ENCODE results near the gene TOR1A.

The TOR1A gene

DNA sequence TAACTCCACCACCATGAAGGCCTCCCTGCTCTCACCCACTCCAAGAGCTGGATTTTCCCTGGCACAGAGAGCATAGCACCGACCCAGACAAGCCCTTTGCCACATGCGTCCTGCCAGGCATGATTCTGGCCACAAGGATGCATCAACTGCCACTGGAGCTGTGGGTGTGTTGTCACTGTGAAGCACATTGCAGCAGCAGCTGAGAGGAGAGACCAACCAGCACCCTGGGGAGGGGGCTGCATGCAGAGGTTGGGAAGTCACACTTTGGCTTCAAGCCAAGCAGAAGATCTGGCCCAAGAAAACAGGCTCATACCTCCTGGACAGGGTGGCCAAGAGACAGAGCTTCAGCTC lies 48.5 kb downstream of the TOR1A start:
- TF ChIP-seq SUZ12 (IDR thresholded peaks at IDR 0.05) (no peak), ZNF384 (IDR thresholded peaks at IDR 0.05) (no peak), FOXM1 (IDR thresholded peaks at IDR 0.05; ENCODE audit: borderline replicate concordance) (no peak), L3MBTL2 (conservative IDR thresholded peaks at IDR 0.05) (no peak), FOXK2 (IDR thresholded peaks at IDR 0.05) (no peak), FOXA1 (IDR thresholded peaks at IDR 0.05) (no peak), CTBP1 (IDR thresholded peaks at IDR 0.05; ENCODE audit: borderline replicate concordance) (no peak)
- CTCF ChIA-PET: interaction anchor here (0.6 to 2.7 kb wide), 4 partner anchors 8 to 54 kb away, joined by 3 to 12 read pairs (median 4); no protein-coding TSS in a partner anchor
- DNase-seq (ENCODE audit: extremely low spot score): no peak
- POLR2A ChIA-PET: interaction anchor here (2.8 kb wide), 1 partner anchor 36 kb away, joined by 12 read pairs; no protein-coding TSS in a partner anchor

DNA sequence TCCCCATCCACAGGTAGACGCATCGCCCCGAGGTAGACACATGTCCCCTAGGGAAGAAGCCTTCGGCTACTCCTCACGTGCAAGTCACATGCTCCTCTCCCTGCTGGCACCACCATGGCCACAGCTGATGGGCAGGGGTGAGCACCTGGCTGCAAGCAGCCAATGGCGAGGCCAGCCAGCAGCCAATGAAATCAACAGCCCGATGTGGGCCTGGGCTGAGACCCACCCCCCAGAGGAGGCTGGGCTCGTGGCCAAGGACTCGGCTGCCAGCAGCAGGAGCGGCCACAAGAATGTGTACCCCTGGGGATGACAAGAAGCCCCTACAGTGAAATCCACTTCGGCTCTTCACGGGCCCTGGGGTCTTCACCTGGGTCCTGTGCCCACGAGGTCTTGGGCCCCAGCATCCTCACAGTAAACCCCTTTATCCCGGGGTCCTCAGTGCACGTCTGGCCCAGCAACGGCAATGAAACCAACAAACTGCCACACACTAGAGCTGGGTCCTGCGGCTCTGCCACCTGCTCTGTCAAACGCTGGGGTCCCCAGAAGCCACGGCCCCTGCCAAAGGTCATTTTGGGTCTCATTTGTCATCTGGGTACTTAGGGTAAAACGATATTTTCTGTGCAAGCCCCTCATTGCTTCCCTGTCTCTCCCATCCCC lies 49.0 kb downstream of the TOR1A start:
- CTCF ChIA-PET: interaction anchor here (0.5 to 2.7 kb wide), 4 partner anchors 8 to 53 kb away, joined by 3 to 12 read pairs (median 4); no protein-coding TSS in a partner anchor
- POLR2A ChIA-PET: interaction anchor here (2.8 kb wide), 1 partner anchor 36 kb away, joined by 12 read pairs; no protein-coding TSS in a partner anchor
- no peak for DNase-seq (ENCODE audit: extremely low spot score)
- TF ChIP-seq HDGF (IDR thresholded peaks at IDR 0.05; ENCODE audit: borderline replicate concordance) (no peak), TARDBP (IDR thresholded peaks at IDR 0.05) (no peak), CTBP1 (IDR thresholded peaks at IDR 0.05; ENCODE audit: borderline replicate concordance) (no peak), LEF1 (IDR thresholded peaks at IDR 0.05; ENCODE audit: borderline replicate concordance) (no peak), SP1 (IDR thresholded peaks at IDR 0.05) (no peak), ELF4 (IDR thresholded peaks at IDR 0.05) (no peak), SUZ12 (IDR thresholded peaks at IDR 0.05) (no peak), L3MBTL2 (conservative IDR thresholded peaks at IDR 0.05) (no peak), FOXA1 (IDR thresholded peaks at IDR 0.05) (no peak), ZNF384 (IDR thresholded peaks at IDR 0.05) (no peak), ARNT (IDR thresholded peaks at IDR 0.05) (no peak), FOXM1 (IDR thresholded peaks at IDR 0.05; ENCODE audit: borderline replicate concordance) (no peak), BHLHE40 (IDR thresholded peaks at IDR 0.05; ENCODE audit: borderline replicate concordance) (no peak), NFRKB (IDR thresholded peaks at IDR 0.05) (no peak), FOXK2 (IDR thresholded peaks at IDR 0.05) (no peak)
- TF ChIP-seq, protein P1, sequence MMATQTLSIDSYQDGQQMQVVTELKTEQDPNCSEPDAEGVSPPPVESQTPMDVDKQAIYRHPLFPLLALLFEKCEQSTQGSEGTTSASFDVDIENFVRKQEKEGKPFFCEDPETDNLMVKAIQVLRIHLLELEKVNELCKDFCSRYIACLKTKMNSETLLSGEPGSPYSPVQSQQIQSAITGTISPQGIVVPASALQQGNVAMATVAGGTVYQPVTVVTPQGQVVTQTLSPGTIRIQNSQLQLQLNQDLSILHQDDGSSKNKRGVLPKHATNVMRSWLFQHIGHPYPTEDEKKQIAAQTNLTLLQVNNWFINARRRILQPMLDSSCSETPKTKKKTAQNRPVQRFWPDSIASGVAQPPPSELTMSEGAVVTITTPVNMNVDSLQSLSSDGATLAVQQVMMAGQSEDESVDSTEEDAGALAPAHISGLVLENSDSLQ (IDR thresholded peaks at IDR 0.05): no peak

DNA sequence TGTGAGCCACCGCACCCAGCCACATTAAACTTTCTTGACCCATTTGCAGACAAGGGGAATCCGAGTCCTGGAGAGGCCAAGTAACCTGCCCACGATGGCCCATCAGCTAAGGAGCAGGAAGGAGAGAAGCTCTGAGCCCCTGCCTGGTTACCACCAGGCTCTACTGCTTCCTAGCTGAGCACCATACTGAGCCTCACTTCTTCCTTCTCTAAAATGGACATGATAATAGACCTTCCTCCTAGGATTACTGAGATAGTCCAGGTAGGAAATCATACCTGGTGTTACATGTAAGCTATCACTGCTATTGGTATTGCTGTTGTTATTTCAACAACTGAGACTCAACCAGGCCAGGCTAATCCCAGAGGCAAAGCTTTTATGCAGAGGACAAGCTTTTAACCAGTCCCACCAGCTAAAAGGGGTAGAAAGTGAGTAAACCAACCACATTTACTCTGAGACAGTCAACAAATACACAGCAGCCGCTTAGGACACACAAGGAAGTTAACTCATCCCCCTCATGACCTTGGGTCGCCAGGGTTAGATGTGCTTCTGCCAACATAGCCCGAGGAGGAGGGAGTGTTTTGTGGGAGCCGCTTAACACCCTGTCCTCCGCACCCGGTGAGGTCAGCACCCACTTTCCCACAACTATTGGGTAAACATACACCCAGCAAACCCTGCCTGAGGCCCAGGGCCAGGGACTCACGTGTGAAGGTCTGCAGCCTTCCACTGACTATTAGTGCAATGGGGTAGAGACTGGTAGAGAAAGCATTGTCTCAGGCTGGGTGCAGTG lies 50.5 kb downstream of the TOR1A start:
- ChIA-PET CTCF (no interaction called here), POLR2A (no interaction called here)
- no peak for DNase-seq (ENCODE audit: extremely low spot score)
- TF ChIP-seq NFRKB (IDR thresholded peaks at IDR 0.05) (no peak), FOXK2 (IDR thresholded peaks at IDR 0.05) (no peak), LEF1 (IDR thresholded peaks at IDR 0.05; ENCODE audit: borderline replicate concordance) (no peak), ZNF384 (IDR thresholded peaks at IDR 0.05) (no peak)
- TF ChIP-seq, protein P1 (IDR thresholded peaks at IDR 0.05): no peak

DNA sequence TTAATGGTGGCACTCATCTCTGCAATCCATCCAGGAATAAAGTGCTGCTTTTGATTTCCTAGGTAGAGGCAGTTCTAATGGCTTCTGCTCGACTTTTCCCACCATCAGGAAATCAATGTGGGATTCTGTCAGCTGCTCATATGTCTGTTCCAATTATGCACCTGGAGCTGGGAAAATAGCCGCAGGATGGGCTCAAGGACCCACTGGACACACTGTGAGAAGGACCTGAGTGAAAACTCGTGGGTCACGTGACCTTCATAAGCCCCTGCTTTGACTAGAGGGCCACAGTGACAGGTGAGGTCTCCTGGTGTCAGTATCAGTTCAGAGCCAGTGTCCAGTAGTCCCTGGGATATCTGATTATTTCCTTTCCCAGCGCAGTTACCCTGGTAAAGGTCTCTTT lies 53.2 kb downstream of the TOR1A start:
- no peak for DNase-seq (ENCODE audit: extremely low spot score)
- POLR2A ChIA-PET: no interaction called here
- CTCF ChIA-PET: no interaction called here
- no peak for TF ChIP-seq LEF1 (IDR thresholded peaks at IDR 0.05; ENCODE audit: borderline replicate concordance)
- TF ChIP-seq SP1 (IDR thresholded peaks at IDR 0.05): no peak
- TF ChIP-seq SUZ12 (IDR thresholded peaks at IDR 0.05): no peak
- TF ChIP-seq HDGF (IDR thresholded peaks at IDR 0.05; ENCODE audit: borderline replicate concordance): no peak
- no peak for TF ChIP-seq FOXK2 (IDR thresholded peaks at IDR 0.05)
- TF ChIP-seq, protein P1 (IDR thresholded peaks at IDR 0.05): no peak
- TF ChIP-seq FOXM1 (IDR thresholded peaks at IDR 0.05; ENCODE audit: borderline replicate concordance): no peak
- TF ChIP-seq ELF4 (IDR thresholded peaks at IDR 0.05): no peak
- no peak for TF ChIP-seq CTBP1 (IDR thresholded peaks at IDR 0.05; ENCODE audit: borderline replicate concordance)
- no peak for TF ChIP-seq TARDBP (IDR thresholded peaks at IDR 0.05)
- TF ChIP-seq BHLHE40 (IDR thresholded peaks at IDR 0.05; ENCODE audit: borderline replicate concordance): no peak
- no peak for TF ChIP-seq L3MBTL2 (conservative IDR thresholded peaks at IDR 0.05)
- no peak for TF ChIP-seq ARNT (IDR thresholded peaks at IDR 0.05)
- no peak for TF ChIP-seq FOXA1 (IDR thresholded peaks at IDR 0.05)
- TF ChIP-seq NFRKB (IDR thresholded peaks at IDR 0.05): no peak
- no peak for TF ChIP-seq ZNF384 (IDR thresholded peaks at IDR 0.05)

DNA sequence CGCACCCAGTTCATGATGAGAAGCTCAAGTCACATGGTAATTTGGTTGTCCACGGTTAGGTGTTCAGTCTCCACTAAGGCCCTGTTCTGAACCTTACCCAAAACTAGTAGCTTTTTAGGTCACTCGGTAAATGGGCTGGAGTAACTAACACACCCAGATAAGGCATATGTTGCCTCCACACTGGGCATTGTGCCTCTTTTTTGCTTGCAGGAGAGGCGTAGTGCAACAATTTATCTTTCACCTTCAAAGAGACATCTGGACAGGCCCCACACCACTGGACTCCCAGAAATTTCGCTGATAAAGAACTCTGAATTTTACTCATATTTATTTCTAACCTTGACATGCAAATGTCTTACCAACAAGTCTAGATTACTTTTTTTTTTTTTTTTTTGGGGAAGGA lies 54.3 kb downstream of the TOR1A start:
- POLR2A ChIA-PET: no interaction called here
- DNase-seq (ENCODE audit: extremely low spot score): no peak
- TF ChIP-seq TARDBP (IDR thresholded peaks at IDR 0.05) (no peak), ELF4 (IDR thresholded peaks at IDR 0.05) (no peak), L3MBTL2 (conservative IDR thresholded peaks at IDR 0.05) (no peak), NFRKB (IDR thresholded peaks at IDR 0.05) (no peak), CTBP1 (IDR thresholded peaks at IDR 0.05; ENCODE audit: borderline replicate concordance) (no peak), SUZ12 (IDR thresholded peaks at IDR 0.05) (no peak), LEF1 (IDR thresholded peaks at IDR 0.05; ENCODE audit: borderline replicate concordance) (no peak), SP1 (IDR thresholded peaks at IDR 0.05) (no peak), BHLHE40 (IDR thresholded peaks at IDR 0.05; ENCODE audit: borderline replicate concordance) (no peak), HDGF (IDR thresholded peaks at IDR 0.05; ENCODE audit: borderline replicate concordance) (no peak), FOXK2 (IDR thresholded peaks at IDR 0.05) (no peak), ZNF384 (IDR thresholded peaks at IDR 0.05) (no peak), ARNT (IDR thresholded peaks at IDR 0.05) (no peak)
- TF ChIP-seq, protein P1 (IDR thresholded peaks at IDR 0.05): no peak
- CTCF ChIA-PET: interaction anchor here (0.6 kb wide), 1 partner anchor 10 kb away, joined by 5 read pairs; no protein-coding TSS in a partner anchor
